HUES6 (cell line): ENCODE measurements around the gene METTL1.

ENCODE experiments used
- H3K27ac ChIP-seq: 2 replicates; pipeline ENCODE4 v1.7.0; 2013; ENCODE audit warnings: low read depth, mild to moderate bottlenecking, low read length, inconsistent platforms
- H3K27me3 ChIP-seq: 2 replicates; pipeline ENCODE4 v1.6.1; 2013; ENCODE audit warnings: low read length; ENCODE audit not compliant: control insufficient read depth, insufficient read depth
- H3K36me3 ChIP-seq: 2 replicates; pipeline ENCODE4 v1.6.1; 2013; ENCODE audit warnings: low read length; ENCODE audit not compliant: control insufficient read depth, insufficient read depth
- H3K4me1 ChIP-seq: 2 replicates; pipeline ENCODE4 v1.6.1; 2013; ENCODE audit warnings: low read length; ENCODE audit not compliant: control insufficient read depth, insufficient read depth
- H3K4me3 ChIP-seq: 2 replicates; pipeline ENCODE4 v1.5.1; 2013; ENCODE audit warnings: low read depth, low read length
- H3K9ac ChIP-seq: one replicate; pipeline ENCODE4 v1.6.1; 2013; ENCODE audit warnings: mild to moderate bottlenecking, low read length
- H3K9me3 ChIP-seq: 2 replicates; pipeline ENCODE4 v1.6.1; 2013; ENCODE audit warnings: low read depth, low read length; ENCODE audit not compliant: control insufficient read depth, insufficient read depth

The METTL1 gene

DNA sequence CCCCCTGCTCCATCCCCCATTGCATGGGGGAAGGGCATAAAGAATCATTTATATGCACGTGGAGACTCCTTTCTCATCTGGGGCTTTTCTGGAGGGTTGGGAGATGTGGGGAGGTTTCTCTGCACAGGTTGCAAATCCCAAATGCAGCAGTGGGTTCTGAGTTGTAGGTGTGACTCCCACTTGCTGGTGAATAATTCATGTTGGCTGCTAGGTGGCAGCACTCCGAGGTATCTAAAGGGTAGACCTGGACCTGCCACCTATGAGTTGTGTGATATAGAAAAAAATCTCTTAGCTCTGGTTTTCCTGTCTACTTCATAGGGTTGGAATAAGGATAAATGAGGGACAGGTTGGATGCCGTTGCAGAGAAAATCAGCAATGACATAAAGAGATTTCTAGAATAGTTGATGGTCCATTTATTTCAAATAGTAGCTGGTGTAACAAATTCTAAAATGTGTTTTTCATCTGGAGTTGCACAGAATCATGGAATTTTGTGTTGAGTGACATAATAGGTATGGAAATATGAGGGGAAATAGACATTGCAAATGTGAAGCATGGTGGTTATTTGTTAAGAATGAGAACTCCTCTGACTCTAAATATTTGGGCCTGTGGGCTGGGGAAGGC is 12.4 kb downstream of the METTL1 start:
- H3K27ac ChIP-seq, result no peak overlapping the region
- H3K4me1 ChIP-seq, result peaks cover 3% of the 10 kb centered on the region; the same call in 1 of the 2 replicates
- no peak overlapping the region for H3K4me3 ChIP-seq
- H3K9ac ChIP-seq, result no peak overlapping the region
- peaks cover 73% of the 10 kb centered on the region for H3K27me3 ChIP-seq
- no peaks in the 10 kb centered on the region for H3K36me3 ChIP-seq
- no peaks in the 10 kb centered on the region for H3K9me3 ChIP-seq

DNA sequence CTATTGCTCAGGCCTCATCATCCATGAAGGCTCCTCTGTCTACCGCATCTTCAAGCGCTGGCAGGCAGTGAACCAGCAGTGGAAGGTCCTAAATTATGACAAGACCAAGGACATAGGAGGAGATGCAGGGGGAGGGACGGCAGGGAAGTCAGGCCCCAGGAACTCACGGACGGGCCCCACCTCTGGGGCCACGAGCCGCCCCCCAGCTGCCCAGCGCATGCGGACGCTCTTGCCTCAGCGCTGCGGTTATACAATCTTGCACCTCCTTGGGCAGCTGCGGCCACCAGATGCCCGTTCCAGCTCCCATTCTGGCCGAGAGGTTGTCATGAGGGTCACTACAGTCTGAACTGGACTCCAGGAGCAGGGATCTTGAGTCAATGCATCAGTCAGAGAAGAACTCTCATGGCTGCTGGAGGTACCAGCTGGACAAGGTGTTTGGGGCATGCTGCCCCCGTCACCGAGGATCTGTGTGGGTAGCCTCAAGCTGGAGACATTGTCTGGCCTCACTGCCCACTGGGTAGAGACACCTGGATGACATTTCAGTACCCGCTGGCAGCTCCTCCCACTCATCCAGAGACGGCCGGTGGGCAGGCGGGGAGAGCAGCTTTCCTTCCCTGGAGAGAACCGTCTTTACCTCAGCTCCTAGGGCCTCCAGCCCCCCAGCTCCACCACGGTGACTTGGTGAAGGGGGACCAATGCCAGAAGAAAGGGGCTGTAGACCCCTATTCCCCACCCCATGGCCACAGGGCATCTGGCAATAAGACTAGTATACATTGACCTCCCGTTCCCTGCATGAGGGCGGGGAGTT is 13.1 kb downstream of the METTL1 start:
- Histone ChIP-seq H3K9ac (no peak overlapping the region), H3K27ac (no peak overlapping the region), H3K4me3 (no peak overlapping the region), H3K36me3 (no peaks in the 10 kb centered on the region), H3K4me1 (0 out of 2 replicates have a peak, but pooled peaks cover 6% of the 10 kb centered on the region), H3K9me3 (no peaks in the 10 kb centered on the region), H3K27me3 (peaks cover 73% of the 10 kb centered on the region)

DNA sequence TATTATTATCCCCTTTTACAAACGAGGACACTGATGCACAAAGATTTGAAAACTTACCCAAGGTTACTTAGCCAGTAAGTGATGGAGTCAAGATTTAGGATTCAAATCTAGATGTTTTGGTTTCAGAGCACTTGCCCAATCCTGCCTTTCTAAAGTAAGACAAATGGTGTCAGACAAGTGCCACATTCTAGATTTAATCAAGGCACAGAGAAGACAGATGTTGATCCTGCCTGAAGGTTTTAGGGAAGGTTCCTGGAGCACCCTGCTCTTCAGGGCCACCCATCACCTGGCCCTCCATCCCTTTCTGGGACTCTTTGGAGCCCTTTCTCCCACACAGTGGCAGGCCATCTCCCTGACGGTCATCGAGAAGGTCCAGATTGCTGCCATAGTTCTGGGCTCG is 14.1 kb downstream of the METTL1 start:
- H3K36me3 ChIP-seq, result no peaks in the 10 kb centered on the region
- H3K27me3 ChIP-seq, result peaks cover 69% of the 10 kb centered on the region
- no peak overlapping the region for H3K4me3 ChIP-seq
- no peak overlapping the region for H3K27ac ChIP-seq
- peaks cover 9% of the 10 kb centered on the region for H3K4me1 ChIP-seq
- H3K9me3 ChIP-seq, result no peaks in the 10 kb centered on the region
- no peak overlapping the region for H3K9ac ChIP-seq

- Histone ChIP-seq H3K9ac (no peak overlapping the region), H3K9me3 (no peaks in the 10 kb centered on the region), H3K4me3 (peak overlapping the region; percentile 62), H3K36me3 (no peaks in the 10 kb centered on the region), H3K27me3 (peaks cover 59% of the 10 kb centered on the region), H3K27ac (no peak overlapping the region), H3K4me1 (peaks cover 11% of the 10 kb centered on the region)
Measured at GRCh38 chr12:57756406-57757341, 15.2 kb downstream of the METTL1 start.

DNA sequence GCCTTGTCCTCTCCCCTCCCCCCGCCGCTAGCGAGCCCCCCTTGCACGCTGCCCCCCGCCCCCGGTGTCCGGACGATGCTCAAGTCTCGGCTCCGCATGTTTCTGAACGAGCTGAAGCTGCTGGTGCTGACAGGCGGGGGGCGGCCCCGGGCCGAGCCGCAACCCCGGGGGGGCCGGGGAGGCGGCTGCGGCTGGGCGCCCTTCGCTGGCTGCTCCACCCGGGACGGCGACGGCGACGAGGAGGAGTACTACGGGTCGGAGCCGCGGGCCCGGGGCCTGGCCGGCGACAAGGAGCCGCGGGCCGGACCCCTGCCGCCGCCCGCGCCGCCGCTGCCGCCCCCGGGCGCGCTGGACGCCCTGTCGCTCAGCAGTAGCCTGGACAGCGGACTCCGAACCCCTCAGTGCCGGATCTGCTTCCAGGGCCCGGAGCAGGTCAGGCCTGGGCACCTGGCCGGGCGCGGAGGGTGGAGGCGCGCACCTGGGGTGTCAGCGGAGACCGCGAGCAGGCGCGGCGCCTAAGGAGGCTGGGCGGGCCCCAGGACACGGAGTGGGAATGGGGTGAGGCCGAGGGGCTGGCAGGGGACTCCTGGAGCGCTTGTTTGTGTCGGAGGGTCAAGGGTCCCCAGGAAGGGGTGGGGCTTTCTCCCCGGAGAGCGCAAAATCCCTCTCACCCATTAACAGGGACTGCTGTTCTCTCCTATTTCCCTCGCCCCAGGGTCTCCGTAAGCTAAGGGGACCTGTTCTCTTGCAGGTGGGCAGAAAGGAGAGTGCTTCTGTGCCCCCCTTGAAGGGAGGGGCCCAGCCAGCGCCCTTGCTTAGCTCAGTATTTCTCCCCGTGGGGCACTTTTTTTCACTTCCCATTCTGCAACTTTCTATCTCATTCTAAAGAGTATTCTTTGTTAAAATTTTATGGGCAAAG is 16.2 kb downstream of the METTL1 start:
- Histone ChIP-seq H3K4me3 (peak overlapping the region; percentile 62), H3K4me1 (peaks cover 16% of the 10 kb centered on the region), H3K36me3 (peaks cover 7% of the 10 kb centered on the region), H3K27ac (no peak overlapping the region), H3K9ac (no peak overlapping the region), H3K9me3 (no peaks in the 10 kb centered on the region), H3K27me3 (peaks cover 53% of the 10 kb centered on the region)

DNA sequence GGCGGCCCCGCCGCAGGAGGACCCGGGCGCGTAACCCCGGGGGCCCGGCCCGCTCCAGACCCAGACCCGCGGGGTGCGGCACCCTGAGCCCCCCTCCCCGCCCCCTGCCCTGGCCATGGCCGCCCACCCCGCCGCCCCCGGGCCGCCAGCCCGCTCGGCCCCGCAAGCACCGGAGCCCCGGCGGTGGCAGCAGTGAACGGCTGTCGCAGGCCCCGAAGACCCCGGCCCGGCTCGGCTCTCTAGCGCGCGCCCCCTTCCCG is 16.8 kb downstream of the METTL1 start:
- Histone ChIP-seq H3K4me1 (peaks cover 16% of the 10 kb centered on the region), H3K27me3 (peaks cover 51% of the 10 kb centered on the region), H3K4me3 (peak overlapping the region; percentile 62), H3K9ac (no peak overlapping the region), H3K9me3 (no peaks in the 10 kb centered on the region), H3K27ac (no peak overlapping the region), H3K36me3 (peaks cover 13% of the 10 kb centered on the region)

DNA sequence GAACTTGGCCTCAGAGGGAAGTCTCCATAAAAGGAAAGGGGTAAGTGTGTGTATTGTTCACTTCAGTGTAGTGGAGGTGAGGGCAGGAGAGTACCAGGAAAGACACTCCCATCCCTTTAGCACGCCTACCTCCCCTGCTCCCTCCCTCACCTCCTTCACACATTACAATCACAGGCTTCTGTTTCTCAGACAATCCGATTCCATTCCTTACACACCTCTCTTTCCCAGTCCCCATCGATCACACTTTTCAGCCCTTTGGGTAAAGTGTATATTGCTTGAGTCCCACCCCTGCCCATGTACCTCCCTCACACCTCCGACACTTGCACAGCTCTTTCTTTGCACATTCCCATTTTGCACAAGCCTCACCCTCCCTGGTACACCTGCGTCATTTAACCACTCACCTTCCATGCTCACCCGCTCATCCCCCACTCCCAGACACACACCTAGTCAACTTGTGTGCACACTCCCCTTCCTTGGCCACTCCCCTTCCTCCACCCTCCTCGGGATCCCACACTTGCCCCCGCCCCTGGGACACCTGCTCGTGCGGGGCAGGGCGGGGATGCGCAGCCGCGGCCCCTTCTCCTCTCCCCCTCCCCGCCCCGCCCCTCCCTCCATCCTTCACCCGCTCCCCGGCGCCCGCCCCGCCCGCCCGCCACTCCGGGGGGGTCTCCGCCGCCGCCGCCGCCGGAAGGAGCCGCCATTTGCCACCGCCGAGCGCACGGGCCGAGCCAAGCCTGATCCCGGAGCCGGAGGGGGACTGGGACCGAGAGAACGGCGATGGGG is 17.3 kb downstream of the METTL1 start, which contains the start of gene MARCHF9:
Gene MARCHF9, plus strand, starts transcription at position 693 of the 783 bp plus-strand sequence. CDS start 426 bp downstream, outside the sequence.
- H3K9me3 ChIP-seq, result no peaks in the 10 kb centered on the region
- H3K4me1 ChIP-seq, result peaks cover 16% of the 10 kb centered on the region
- H3K27me3 ChIP-seq, result peaks cover 51% of the 10 kb centered on the region
- peak within 1 kb of the TSS; percentile 76 for H3K4me3 ChIP-seq
- no peak within 1 kb of the TSS for H3K9ac ChIP-seq
- no peak within 1 kb of the TSS for H3K27ac ChIP-seq
- H3K36me3 ChIP-seq, result peaks cover 16% of the 10 kb centered on the region

DNA sequence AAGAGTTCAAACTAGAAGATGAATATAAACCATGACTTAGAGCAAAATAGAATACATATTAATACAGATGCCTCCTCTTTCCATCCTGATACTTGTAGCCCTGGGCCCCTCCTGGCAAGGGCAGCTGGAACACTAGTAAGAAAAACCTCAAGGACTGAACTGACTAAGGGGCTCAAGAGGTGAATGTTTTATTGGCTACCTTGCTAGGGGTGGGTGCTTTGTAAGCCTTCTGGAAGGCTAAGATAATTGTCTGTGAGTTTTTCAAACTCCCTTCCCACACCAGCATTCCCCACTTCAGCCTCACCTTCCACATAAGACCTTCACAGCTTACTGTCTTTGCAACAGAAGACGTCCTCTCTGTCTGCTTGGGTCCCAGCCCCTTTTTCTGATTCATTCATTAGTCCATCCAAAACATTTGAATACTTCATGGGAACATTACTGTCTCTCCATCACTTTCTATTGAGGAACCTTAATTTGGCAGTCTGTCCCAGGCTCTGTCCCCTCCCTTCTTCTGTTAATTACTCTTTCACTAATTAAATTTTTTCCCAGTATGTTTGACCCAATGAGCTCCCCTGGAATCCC is 18.1 kb downstream of the METTL1 start:
- H3K9me3 ChIP-seq, result no peaks in the 10 kb centered on the region
- H3K9ac ChIP-seq, result no peak overlapping the region
- H3K36me3 ChIP-seq, result peaks cover 24% of the 10 kb centered on the region
- H3K4me3 ChIP-seq, result peak overlapping the region; percentile 76
- H3K4me1 ChIP-seq, result peaks cover 16% of the 10 kb centered on the region
- H3K27ac ChIP-seq, result no peak overlapping the region
- H3K27me3 ChIP-seq, result peaks cover 47% of the 10 kb centered on the region

DNA sequence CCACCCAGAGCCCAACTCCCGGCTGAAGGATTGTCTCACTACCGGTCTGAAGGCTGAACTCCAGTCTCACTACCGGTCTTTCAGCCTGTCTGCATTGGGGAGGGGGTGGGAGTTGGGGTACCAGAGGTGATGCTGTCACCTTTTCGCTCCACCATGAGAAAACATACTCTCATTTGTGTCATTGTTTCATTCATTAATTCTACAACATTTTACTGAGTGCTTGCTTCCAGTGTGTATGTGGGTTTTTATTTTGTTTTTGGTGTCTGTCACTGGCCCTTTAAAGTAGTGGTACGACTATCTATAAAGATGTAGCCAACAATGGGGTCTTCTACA is 19.3 kb downstream of the METTL1 start:
- H3K27ac ChIP-seq, result no peak overlapping the region
- peaks cover 16% of the 10 kb centered on the region for H3K4me1 ChIP-seq
- no peak overlapping the region for H3K9ac ChIP-seq
- peaks cover 35% of the 10 kb centered on the region for H3K27me3 ChIP-seq
- peak overlapping the region; percentile 38 for H3K4me3 ChIP-seq
- H3K36me3 ChIP-seq, result peaks cover 34% of the 10 kb centered on the region
- H3K9me3 ChIP-seq, result no peaks in the 10 kb centered on the region
